IMR-90 (cell line): Measurements from ENCODE around the gene CDHR4. TPM values are rescaled to one million over a fixed set of nuclear protein-coding genes. Genes with fewer than 3 reads are reported as not detected.

Experiments used
- ATAC-seq: fragments of 200-7000 bp; cut with Tn5 transposase; 2 replicates; pipeline ENCODE4 v1.9.1; 2020; ENCODE audit warnings: low read depth, mild to moderate bottlenecking, moderate library complexity
- BruUV-seq: library from RNA; stranded (reverse); fragments of 400-500 nt; replicated peaks from 2 replicates; lab custom pipeline; 2021; lab: Mats Ljungman, UMichigan
- CTCF ChIA-PET: fragments of 300-600 bp; formaldehyde crosslinking; extraction: SDS; loops from one replicate; lab custom pipeline; 2021; ENCODE audit warnings: antibody characterized with exemption; lab: Yijun Ruan, JAX
- POLR2A ChIA-PET: fragments of 300-600 bp; sonication (Branson Sonifier 250); formaldehyde crosslinking; loops from one replicate; lab custom pipeline; 2022; ENCODE audit warnings: antibody characterized with exemption; ENCODE audit not compliant: unreplicated experiment; lab: Charles Lee
- DNase-seq: peaks from one replicate; pipeline ENCODE4 v3.0.0; 2013
- H2AFZ ChIP-seq: replicated peaks from 2 replicates; pipeline ENCODE3; 2013; ENCODE audit warnings: low read length, mild to moderate bottlenecking; ENCODE audit not compliant: poor library complexity
- H2AK5ac ChIP-seq: 2 replicates; pipeline ENCODE4 v1.6.1; 2013; ENCODE audit warnings: low read depth, low read length, inconsistent platforms
- H2AK9ac ChIP-seq: replicated peaks from 2 replicates; pipeline ENCODE3; 2013; ENCODE audit warnings: mild to moderate bottlenecking, low read depth, low read length, moderate library complexity; ENCODE audit not compliant: poor library complexity
- H2BK120ac ChIP-seq: 2 replicates; pipeline ENCODE4 v1.6.1; 2013; ENCODE audit warnings: low read depth, low read length, inconsistent platforms
- H2BK15ac ChIP-seq: 3 replicates; pipeline ENCODE4 v1.6.1; 2013; ENCODE audit warnings: low read depth, low read length, inconsistent platforms
- H2BK20ac ChIP-seq: 2 replicates; pipeline ENCODE4 v1.6.1; 2013; ENCODE audit warnings: low read depth, mild to moderate bottlenecking, inconsistent platforms, low read length, moderate library complexity
- H2BK5ac ChIP-seq: 2 replicates; pipeline ENCODE4 v1.6.1; 2013; ENCODE audit warnings: mild to moderate bottlenecking, low read depth, low read length, inconsistent platforms; ENCODE audit not compliant: poor library complexity, severe bottlenecking
- H3K14ac ChIP-seq: replicated peaks from 2 replicates; pipeline ENCODE4 v1.6.1; 2013; ENCODE audit warnings: low read depth, low read length, inconsistent platforms
- H3K18ac ChIP-seq: 2 replicates; pipeline ENCODE4 v1.6.1; 2013; ENCODE audit warnings: low read depth, low read length, control low read depth
- H3K23ac ChIP-seq: 2 replicates; pipeline ENCODE4 v1.6.1; 2013; ENCODE audit warnings: low read depth, low read length, inconsistent platforms
- H3K27ac ChIP-seq: 2 replicates; pipeline ENCODE4 v1.5.1; 2013; ENCODE audit warnings: mild to moderate bottlenecking, control low read depth, low read length; ENCODE audit not compliant: insufficient read depth
- H3K27me3 ChIP-seq: 2 replicates; pipeline ENCODE4 v1.6.1; 2013; ENCODE audit warnings: low read length; ENCODE audit not compliant: control insufficient read depth, insufficient read depth
- H3K36me3 ChIP-seq: 2 replicates; pipeline ENCODE4 v1.6.1; 2013; ENCODE audit warnings: low read length, mixed read lengths; ENCODE audit not compliant: control insufficient read depth, insufficient read depth
- H3K4ac ChIP-seq: 2 replicates; pipeline ENCODE4 v1.6.1; 2013; ENCODE audit warnings: low read depth, low read length, inconsistent platforms
- H3K4me1 ChIP-seq: 2 replicates; pipeline ENCODE4 v1.6.1; 2013; ENCODE audit warnings: low read length, mixed read lengths; ENCODE audit not compliant: control insufficient read depth, insufficient read depth
- H3K4me2 ChIP-seq: 2 replicates; pipeline ENCODE4 v1.6.1; 2013; ENCODE audit warnings: low read depth, mild to moderate bottlenecking, control low read depth, low read length, moderate library complexity
- H3K4me3 ChIP-seq: 2 replicates; pipeline ENCODE4 v1.5.1; 2013; ENCODE audit warnings: low read depth, mild to moderate bottlenecking, control low read depth, low read length, moderate library complexity; ENCODE audit not compliant: insufficient read depth
- H3K56ac ChIP-seq: 2 replicates; pipeline ENCODE4 v1.6.1; 2013; ENCODE audit warnings: low read length, inconsistent platforms; ENCODE audit not compliant: insufficient read depth; ENCODE audit errors: extremely low read depth
- H3K79me1 ChIP-seq, 2 experiments: 2 replicates each; pipeline ENCODE4 v1.6.1; 2013; ENCODE audit warnings: low read length in 2 of 2, inconsistent platforms in 1 of 2, low read depth in 1 of 2
- H3K9ac ChIP-seq: 2 replicates; pipeline ENCODE4 v1.6.1; 2013; ENCODE audit warnings: low read depth, low read length, control low read depth
- H3K9me1 ChIP-seq: 2 replicates; pipeline ENCODE4 v1.6.1; 2013; ENCODE audit warnings: low read length, inconsistent platforms; ENCODE audit not compliant: insufficient read depth
- H3K9me3 ChIP-seq: 2 replicates; pipeline ENCODE4 v1.6.1; 2013; ENCODE audit warnings: low read length; ENCODE audit not compliant: control insufficient read depth, insufficient read depth
- H4K20me1 ChIP-seq: 2 replicates; pipeline ENCODE4 v1.6.1; 2013; ENCODE audit warnings: low read length, inconsistent platforms; ENCODE audit not compliant: insufficient read depth
- H4K5ac ChIP-seq: 2 replicates; pipeline ENCODE4 v1.6.1; 2013; ENCODE audit warnings: mild to moderate bottlenecking, low read depth, low read length, control low read depth
- H4K8ac ChIP-seq, 2 experiments: 2 replicates each; pipeline ENCODE4 v1.6.1; 2013; ENCODE audit warnings: low read depth in 2 of 2, low read length in 2 of 2, control low read depth in 1 of 2, inconsistent platforms in 1 of 2
- H4K91ac ChIP-seq: 2 replicates; pipeline ENCODE4 v1.6.1; 2013; ENCODE audit warnings: low read depth, low read length, inconsistent platforms; ENCODE audit not compliant: insufficient read depth
- BHLHE40 ChIP-seq: fragments of 150-350 bp; IDR thresholded peaks from 2 replicates; pipeline ENCODE4 v1.6.1; 2016; ENCODE audit warnings: mild to moderate bottlenecking, low read depth, low read length
- CHD1 ChIP-seq: IDR thresholded peaks from 2 replicates; pipeline ENCODE4 v1.6.1; 2012; ENCODE audit warnings: low read depth, low read length, improper control_type of control experiment
- CTCF ChIP-seq: conservative IDR thresholded peaks from 2 replicates; pipeline ENCODE4 v1.5.1; 2012; ENCODE audit warnings: mild to moderate bottlenecking, low read depth, low read length, improper control_type of control experiment
- MAFK ChIP-seq: IDR thresholded peaks from 2 replicates; pipeline ENCODE4 v1.6.1; 2012; ENCODE audit warnings: low read depth, low read length, improper control_type of control experiment
- MXI1 ChIP-seq: IDR thresholded peaks from 2 replicates; pipeline ENCODE4 v1.6.1; 2012; ENCODE audit warnings: low read depth, mild to moderate bottlenecking, low read length, moderate library complexity, borderline replicate concordance
- NFE2L2 ChIP-seq: fragments of 150-350 bp; IDR thresholded peaks from 2 replicates; pipeline ENCODE4 v1.6.1; 2016; ENCODE audit warnings: low read depth, mild to moderate bottlenecking, low read length
- POLR2A ChIP-seq: IDR thresholded peaks from 2 replicates; pipeline ENCODE4 v1.6.1; 2012; ENCODE audit warnings: mild to moderate bottlenecking, low read depth, low read length
- RAD21 ChIP-seq: IDR thresholded peaks from 2 replicates; pipeline ENCODE4 v1.6.1; 2012; ENCODE audit warnings: low read length, improper control_type of control experiment
- RCOR1 ChIP-seq: IDR thresholded peaks from 2 replicates; pipeline ENCODE4 v1.6.1; 2012; ENCODE audit warnings: mild to moderate bottlenecking, low read length, improper control_type of control experiment; ENCODE audit not compliant: insufficient replicate concordance
- SMC3 ChIP-seq: fragments of 150-350 bp; IDR thresholded peaks from 2 replicates; pipeline ENCODE4 v1.6.1; 2016; ENCODE audit warnings: low read depth, mild to moderate bottlenecking, antibody characterized with exemption, low read length, moderate library complexity
- USF2 ChIP-seq: fragments of 150-350 bp; IDR thresholded peaks from 2 replicates; pipeline ENCODE4 v1.6.1; 2017; ENCODE audit warnings: mild to moderate bottlenecking, antibody characterized with exemption, low read length, low read depth
- WGBS, 2 experiments: methylation state at CpG; one replicate each; pipeline versions ENCODE4 v1.1.5 to v1.1.7; 2013; ENCODE audit warnings: missing lambda C conversion rate in 2 of 2; ENCODE audit not compliant: insufficient read length in 1 of 2; ENCODE audit errors: extremely low coverage in 2 of 2; 5-methylcytosine and 5-hydroxymethylcytosine counted together
- dilution Hi-C: fragments of 300-500 bp; cut with HindIII; formaldehyde crosslinking; loops from one replicate; pipeline ENCODE4 v1.14.3; 2018; ENCODE audit warnings: low sequenced_read_pairs; ENCODE audit not compliant: unreplicated experiment
- in situ Hi-C: fragments of 300-500 bp; cut with MboI; formaldehyde crosslinking; loops from 3 replicates; pipeline ENCODE4 v1.14.3; 2019; ENCODE audit warnings: low sequenced_read_pairs, inconsistent platforms, mixed read lengths
- intact Hi-C: fragments of 100-400 bp; cut with micrococcal nuclease; formaldehyde crosslinking; loops from 2 replicates; pipeline ENCODE4 v1.10.0; 2022
- polyA plus RNA-seq, 3 experiments: library from polyadenylated mRNA; depleted of rRNA; stranded (reverse); fragments of >200 nt; gene quantifications; 2 replicates each; pipeline ENCODE4 v1.2.3, GENCODE V29; 2012; ENCODE audit warnings: low replicate concordance in 1 of 3
- total RNA-seq: library from RNA; depleted of rRNA; stranded (reverse); fragments of >200 nt; gene quantifications from 2 replicates; pipeline ENCODE4 v1.2.3, GENCODE V29; 2012
- TF ChIP-seq, protein P1 (sequence below): fragments of 150-350 bp; IDR thresholded peaks from 2 replicates; pipeline ENCODE4 v1.6.1; 2016; ENCODE audit warnings: low read depth, mild to moderate bottlenecking, low read length, moderate library complexity, borderline replicate concordance

CDHR4 gene
- total and polyA plus RNA-seq, 2 of the 4 experiments (the other 2 are of a cell fraction), result not detected

- TF ChIP-seq, protein P1, sequence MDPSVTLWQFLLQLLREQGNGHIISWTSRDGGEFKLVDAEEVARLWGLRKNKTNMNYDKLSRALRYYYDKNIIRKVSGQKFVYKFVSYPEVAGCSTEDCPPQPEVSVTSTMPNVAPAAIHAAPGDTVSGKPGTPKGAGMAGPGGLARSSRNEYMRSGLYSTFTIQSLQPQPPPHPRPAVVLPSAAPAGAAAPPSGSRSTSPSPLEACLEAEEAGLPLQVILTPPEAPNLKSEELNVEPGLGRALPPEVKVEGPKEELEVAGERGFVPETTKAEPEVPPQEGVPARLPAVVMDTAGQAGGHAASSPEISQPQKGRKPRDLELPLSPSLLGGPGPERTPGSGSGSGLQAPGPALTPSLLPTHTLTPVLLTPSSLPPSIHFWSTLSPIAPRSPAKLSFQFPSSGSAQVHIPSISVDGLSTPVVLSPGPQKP, result no peak
- TF ChIP-seq RAD21 (peak; percentile 93), MAFK (no peak)
Observed at GRCh38 chr3:49802719-49803464, 3.2 kb upstream of the CDHR4 start, which contains the start of gene INKA1 (continued).

GRCh38 chr3:49801160-49801559, 1.5 kb upstream of the CDHR4 start:
- Histone ChIP-seq H4K8ac (no peak overlapping the region), H3K4me2 (no peak overlapping the region), H2AK9ac (no peak overlapping the region), H3K23ac (peak overlapping the region; percentile 27; the same call in 1 of the 2 replicates), H3K27me3 (0 out of 2 replicates have a peak, but pooled peaks cover 2% of the 10 kb centered on the region), H2BK20ac (no peak overlapping the region), H3K9me1 (peaks cover 8% of the 10 kb centered on the region; the same call in 1 of the 2 replicates), H2BK120ac (no peak overlapping the region), H4K5ac (no peak overlapping the region), H3K79me1 (peaks cover 0 to 9% of the 10 kb centered on the region in 2 experiments; a peak in 1 of 4 replicates), H3K18ac (no peak overlapping the region), H2AK5ac (no peak overlapping the region), H4K91ac (no peak overlapping the region), H3K4ac (no peak overlapping the region), H3K9ac (no peak overlapping the region), H3K4me1 (peaks cover 21% of the 10 kb centered on the region), H3K56ac (no peak overlapping the region), H2BK5ac (no peak overlapping the region), H2BK15ac (no peak overlapping the region), H3K14ac (no peak overlapping the region), H2AFZ (peak overlapping the region; percentile 8), H3K27ac (no peak overlapping the region), H3K4me3 (no peak overlapping the region), H4K20me1 (no peaks in the 10 kb centered on the region), H3K9me3 (no peaks in the 10 kb centered on the region), H3K36me3 (no peaks in the 10 kb centered on the region; the same call in 1 of the 2 replicates)
- in situ Hi-C loops (no loop called here), dilution Hi-C loops (no loop called here), intact Hi-C loops (loop anchor here (5.0 kb wide), 1 partner anchor 291 kb away; no protein-coding TSS in a partner anchor)
- POLR2A ChIA-PET, result no interaction called here
- DNase-seq (no peak), ATAC-seq (no peak)
- CTCF ChIA-PET, result no interaction called here
- BruUV-seq, result no TSS peak
- 78% methylated on average over 2 of the region's 2 CpGs; no CpG with 5 or more reads in 1 of the 2 experiments for WGBS, 2 experiments
- TF ChIP-seq MAFK (no peak), CHD1 (no peak), CTCF (no peak), SMC3 (no peak), MXI1 (no peak), NFE2L2 (no peak), BHLHE40 (no peak), POLR2A (no peak), RCOR1 (no peak), USF2 (no peak)
